HG03066 (cell line): ENCODE results near the gene SMAD3.
"Not testable (repeated sequence)": the region's sequence is repeated elsewhere in the genome, so short reads cannot be mapped to it uniquely, and the experiment has no call there.

Experiments
- ATAC-seq: cut with Tn5 transposase; IDR thresholded peaks from one replicate; pipeline ENCODE4 v1.9.1; 2021; ENCODE audit warnings: low read depth; ENCODE audit not compliant: unreplicated experiment

Gene SMAD3

GRCh38 chr15:67123291-67123690 is 57.9 kb downstream of the SMAD3 start:
- not testable (repeated sequence) for ATAC-seq

DNA sequence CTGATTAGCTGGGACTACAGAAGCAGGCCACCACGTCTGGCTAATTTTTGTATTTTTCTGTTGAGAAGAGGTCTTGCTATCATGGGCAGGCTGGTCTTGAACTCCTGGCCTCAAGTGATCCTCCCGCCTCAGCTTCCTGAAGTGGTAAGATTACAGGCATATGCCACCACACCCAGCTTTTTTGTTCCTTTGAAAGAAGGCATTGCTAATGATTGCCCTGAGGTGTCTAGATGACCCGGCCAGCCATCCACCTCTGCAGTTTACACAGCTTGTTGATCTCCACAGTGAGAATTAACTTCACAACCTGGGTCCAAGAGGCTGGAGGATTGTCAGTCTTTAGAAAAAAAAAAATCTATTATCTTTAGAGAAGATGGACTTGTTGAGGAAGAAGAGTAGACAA is 58.7 kb downstream of the SMAD3 start:
- no peak for ATAC-seq

DNA sequence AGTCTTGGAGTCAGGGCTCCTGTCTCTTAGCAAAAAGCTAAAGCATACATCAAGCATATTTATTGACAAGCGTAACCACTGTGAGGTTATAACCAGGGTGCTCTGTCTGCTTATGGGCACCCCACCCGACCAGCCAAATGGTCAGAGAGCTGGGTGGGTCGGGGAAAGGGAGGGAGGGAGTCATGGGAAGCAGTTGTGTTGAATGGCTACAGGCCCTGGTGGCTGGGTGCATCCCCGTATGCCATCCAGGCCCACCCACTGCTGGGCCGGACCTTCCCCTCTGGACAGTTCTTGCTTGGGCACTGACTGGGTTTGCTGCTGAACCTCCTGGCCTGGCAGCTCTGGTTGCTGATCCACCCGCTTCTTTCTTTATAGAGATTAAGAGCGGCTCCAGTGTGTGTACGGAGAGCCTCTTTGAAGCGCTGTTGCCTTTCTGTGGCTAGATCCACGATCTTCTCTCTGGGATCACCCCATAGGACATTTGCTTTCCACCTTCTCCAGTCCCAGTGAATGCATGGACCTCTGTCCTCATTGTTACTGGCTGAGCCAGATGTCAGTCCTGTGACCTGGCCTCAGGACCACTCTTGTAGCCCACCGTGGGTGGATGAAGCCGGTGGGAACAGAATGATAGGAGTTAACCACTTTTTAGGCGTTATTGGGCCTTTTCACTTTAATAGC is 59.6 kb downstream of the SMAD3 start:
- ATAC-seq = no peak

DNA sequence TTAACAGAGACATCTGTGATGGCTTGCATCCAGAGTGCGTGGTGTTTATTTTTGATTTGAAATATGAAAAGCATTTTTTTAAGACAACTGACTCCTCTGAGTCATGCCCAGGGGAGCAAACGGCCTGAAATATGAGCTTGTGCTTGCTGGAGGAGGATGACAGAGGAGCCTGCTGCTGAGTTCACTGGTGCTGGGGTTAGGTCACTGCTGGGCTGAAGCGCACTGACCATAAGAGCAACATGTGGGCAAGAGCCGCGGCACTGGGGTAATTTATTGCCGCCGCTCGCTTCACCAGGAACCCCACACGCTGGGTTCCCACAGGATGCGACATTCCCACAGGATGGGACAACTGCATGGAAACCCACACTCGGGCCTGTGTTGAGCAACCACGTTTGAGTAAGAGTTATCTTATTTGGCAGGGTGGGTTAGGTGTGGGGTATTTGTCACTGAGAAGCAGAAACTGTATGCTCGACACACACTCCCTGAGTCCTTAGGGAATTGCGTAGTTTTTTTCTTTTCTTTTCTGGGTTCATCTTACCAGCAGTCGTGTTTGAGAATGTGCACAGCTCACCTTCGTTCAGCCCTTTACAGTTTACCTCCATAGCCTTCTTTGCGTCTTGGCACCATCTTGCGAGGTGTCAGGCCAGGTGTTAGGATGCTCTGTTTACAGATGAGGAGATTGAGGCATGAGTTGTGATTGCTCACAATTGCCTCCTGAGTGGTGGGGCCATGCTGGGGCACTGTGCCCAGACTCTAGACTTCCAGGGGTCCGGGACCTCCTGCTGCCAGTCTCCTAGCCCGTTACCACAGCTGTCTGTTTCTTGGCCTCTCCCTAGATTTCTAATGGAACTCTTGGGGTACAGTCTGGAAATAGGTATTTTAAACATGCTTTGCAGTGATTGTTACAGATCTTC is 60.4 kb downstream of the SMAD3 start:
- no peak for ATAC-seq

GRCh38 chr15:67126551-67127330 is 61.3 kb downstream of the SMAD3 start:
- no peak for ATAC-seq

GRCh38 chr15:67127331-67127664 is 61.9 kb downstream of the SMAD3 start:
- ATAC-seq = no peak

DNA sequence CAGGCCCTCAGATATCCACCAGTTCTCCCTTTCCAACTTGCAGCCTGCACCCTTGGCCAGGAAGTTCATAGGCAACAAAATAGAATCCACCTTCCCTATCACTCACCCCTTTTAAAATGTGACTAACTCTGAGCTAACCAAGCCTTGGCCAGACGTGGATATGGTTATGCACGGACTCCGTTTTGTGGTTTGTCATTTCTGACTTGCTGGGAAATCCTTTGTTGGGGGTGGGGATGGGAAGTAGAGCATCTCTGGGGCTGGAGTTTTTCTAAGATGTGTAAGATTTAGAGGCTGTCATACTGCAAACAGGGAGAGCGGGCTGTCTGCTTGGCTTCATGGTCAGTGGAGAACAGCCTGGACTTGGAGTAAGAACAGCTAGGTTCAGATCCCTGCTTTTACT is 62.6 kb downstream of the SMAD3 start:
- ATAC-seq = no peak

GRCh38 chr15:67130166-67130565 is 64.8 kb downstream of the SMAD3 start:
- no peak for ATAC-seq

- ATAC-seq = no peak
These were observed 65.5 kb downstream of the SMAD3 start for GRCh38 chr15:67130673-67131601.

GRCh38 chr15:67132276-67132675 is 66.9 kb downstream of the SMAD3 start:
- no peak for ATAC-seq

GRCh38 chr15:67133026-67133425 is 67.6 kb downstream of the SMAD3 start:
- ATAC-seq = no peak

DNA sequence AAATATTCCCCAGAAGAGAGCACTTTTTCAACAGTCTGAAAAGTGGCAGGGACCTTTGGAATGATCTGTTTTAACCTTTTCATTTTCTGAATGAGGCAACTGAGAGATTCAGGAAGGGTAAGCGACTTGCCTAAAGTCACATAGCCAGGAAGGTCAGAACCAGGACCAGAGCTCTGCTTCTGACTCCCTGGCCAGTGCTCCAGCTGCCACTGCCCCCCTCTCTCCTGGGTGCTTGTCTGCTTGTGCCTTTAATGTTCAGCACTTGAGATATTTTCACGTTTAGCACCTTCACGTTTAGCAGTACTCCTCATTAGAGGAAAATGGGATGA is 68.3 kb downstream of the SMAD3 start:
- ATAC-seq = no peak

DNA sequence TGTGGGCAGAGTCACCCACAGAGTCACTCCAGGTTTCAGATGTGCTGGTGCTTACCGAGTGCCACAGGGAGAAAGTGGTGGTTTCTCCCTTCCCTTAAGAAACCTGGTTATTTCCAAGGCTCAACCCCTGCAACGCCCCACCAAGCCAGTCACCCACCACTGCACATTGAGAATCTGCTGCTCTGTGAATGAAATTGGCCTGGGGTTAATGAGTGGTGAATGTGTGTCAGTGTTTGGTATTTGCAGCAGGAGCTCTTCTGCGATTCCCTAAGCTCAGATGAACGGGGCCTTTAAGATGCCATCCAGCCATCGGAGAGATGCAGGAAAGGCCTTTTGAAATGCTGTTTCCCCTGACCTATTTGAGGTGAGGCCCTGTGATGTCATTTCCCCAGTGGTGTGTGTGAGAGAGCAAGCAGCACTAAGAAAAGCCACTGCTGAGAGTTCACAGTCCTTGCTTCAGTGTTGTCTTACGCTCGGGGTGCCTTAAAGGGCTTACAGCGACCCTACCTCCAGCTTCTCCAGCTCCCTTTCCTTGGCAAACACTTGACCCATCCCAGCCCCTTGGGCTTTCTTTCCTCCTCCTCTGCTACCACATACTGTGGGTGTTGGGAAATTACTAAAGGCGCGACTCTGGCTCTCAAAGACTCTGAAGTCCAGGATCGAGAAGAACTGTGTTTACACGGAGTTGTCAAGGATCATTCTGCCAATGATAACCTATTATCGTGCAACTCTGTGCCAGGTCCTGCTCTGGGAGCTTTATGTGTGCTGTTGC is 68.9 kb downstream of the SMAD3 start:
- peak; percentile 81 for ATAC-seq

- no peak for ATAC-seq
These were observed 69.6 kb downstream of the SMAD3 start for GRCh38 chr15:67134871-67135492.

- ATAC-seq = no peak
These were observed 70.1 kb downstream of the SMAD3 start for GRCh38 chr15:67135494-67135893.

GRCh38 chr15:67136802-67137201 is 71.4 kb downstream of the SMAD3 start:
- no peak for ATAC-seq

DNA sequence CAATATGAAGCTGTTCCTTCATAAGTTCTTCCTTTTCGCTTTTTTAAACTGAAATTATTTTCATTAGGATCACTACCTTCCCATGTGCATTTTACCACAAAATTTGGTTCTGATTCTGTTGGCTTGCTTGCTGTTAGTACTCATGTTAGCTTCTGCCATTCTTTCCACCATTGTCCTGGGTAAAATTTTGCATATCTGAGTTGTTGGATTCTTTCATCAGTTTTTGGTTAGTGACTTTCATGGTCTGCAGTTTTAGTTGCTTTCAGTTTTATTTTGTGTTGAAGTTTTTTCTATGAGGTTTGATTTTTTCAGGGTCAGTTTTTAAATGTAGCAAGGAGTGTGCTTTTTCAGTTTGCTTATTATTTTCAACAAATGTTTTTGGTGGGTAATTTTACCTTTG is 71.9 kb downstream of the SMAD3 start:
- no peak for ATAC-seq

GRCh38 chr15:67137951-67138848 is 72.8 kb downstream of the SMAD3 start:
- ATAC-seq = no peak
